Measurements from ENCODE around the gene LRRC30. TPM values are rescaled to one million over a fixed set of nuclear protein-coding genes. Genes with fewer than 3 reads are reported as not detected.

Gene LRRC30
- not detected in 5 replicates for total RNA-seq (2022; extraction: Qiagen RNA extraction)

GRCh38 chr18:7230626-7231349 is at the start of gene LRRC30:
Gene LRRC30, plus strand, starts transcription at chr18:7231089. Its CDS starts 50 bp downstream, at chr18:7231139.

Other genes starting within 250 kb of the LRRC30 start
- 0.03 to 0.45 TPM (median 0.06 TPM) in 5 replicates for gene LAMA1, start 113.3 kb upstream of the LRRC30 start, total RNA-seq (2022; extraction: Qiagen RNA extraction)